Measurements from ENCODE around the gene ASB4. TPM values are rescaled to one million over a fixed set of nuclear protein-coding genes. Genes with fewer than 3 reads are reported as not detected.

ASB4 gene
- total and polyA plus RNA-seq, 2 donors (not counting 3 experiments of a cell fraction or from before 2014, with no cell fraction given): not detected

- FAIRE-seq (no peak), DNase-seq (ENCODE audit: low read depth, low spot score) (no peak)
- intact Hi-C loops (cut with micrococcal nuclease): no loop called here
- dilution Hi-C loops (cut with MboI; ENCODE audit: extremely low pct_ligation_motif_present, low sequenced_read_pairs): no loop called here
- no peaks in the 10 kb centered on the region for H4K20me1 ChIP-seq (replicated peaks; ENCODE audit: control insufficient read depth, extremely low read depth, insufficient read depth, low read length)
- H3K9me1 ChIP-seq (replicated peaks; ENCODE audit: control insufficient read depth, extremely low read depth, insufficient read depth, low read length): no peaks in the 10 kb centered on the region
- H2AFZ ChIP-seq (ENCODE audit: low read depth, low read length): no peak overlapping the region
- no peak for TF ChIP-seq MYC (IDR thresholded peaks at IDR 0.05; ENCODE audit: low read depth, low read length)
- TF ChIP-seq JUN (IDR thresholded peaks at IDR 0.05; ENCODE audit: borderline replicate concordance, insufficient read depth, insufficient read length, low read depth): no peak
- no peak for TF ChIP-seq EZH2 (IDR thresholded peaks at IDR 0.05; ENCODE audit: borderline replicate concordance, low read depth, low read length, severe bottlenecking)
- no peak for TF ChIP-seq MAX (IDR thresholded peaks at IDR 0.05; ENCODE audit: insufficient read depth, insufficient read length)
- no peak for TF ChIP-seq POLR2AphosphoS5 (IDR thresholded peaks at IDR 0.05; ENCODE audit: insufficient read depth, low read depth, low read length)
- no peak for TF ChIP-seq CTCF (IDR thresholded peaks at IDR 0.05; ENCODE audit: extremely low read depth in 1 of 2, insufficient read depth in 1 of 2, low read depth in 1 of 2, low read length in 2 of 2)
- no peak for TF ChIP-seq FOS (IDR thresholded peaks at IDR 0.05; ENCODE audit: borderline replicate concordance, insufficient read depth, low read length)
- TF ChIP-seq POLR2A (IDR thresholded peaks at IDR 0.05; ENCODE audit: low read depth, low read length): no peak
- no peak for TF ChIP-seq GATA2 (IDR thresholded peaks at IDR 0.05; ENCODE audit: insufficient read depth, insufficient read length, low read depth, low read length)
- CTCF ChIA-PET: interaction anchor here (0.9 to 1.3 kb wide), 2 partner anchors 37 to 109 kb away, joined by 3 to 4 read pairs; no protein-coding TSS in a partner anchor
- H3K79me2 ChIP-seq (ENCODE audit: control insufficient read depth, insufficient read depth, low read length): no peaks in the 10 kb centered on the region
- peaks cover 0 to under 1% of the 10 kb centered on the region in 2 experiments for H3K27me3 ChIP-seq (ENCODE audit: control insufficient read depth in 2 of 2, insufficient read depth in 2 of 2, low read length in 2 of 2)
- no peak overlapping the region for H3K4me3 ChIP-seq (replicated peaks in 1 of 3; ENCODE audit: insufficient read depth in 1 of 3, low read depth in 1 of 3, low read length in 3 of 3)
- H3K9me3 ChIP-seq (replicated peaks; ENCODE audit: control insufficient read depth, insufficient read depth, low read length): no peaks in the 10 kb centered on the region
- no peaks in the 10 kb centered on the region for H3K4me1 ChIP-seq (ENCODE audit: control insufficient read depth, extremely low read depth, insufficient read depth, low read length)
- BruUV-seq (replicated peaks): no TSS peak
- no peaks in the 10 kb centered on the region for H3K36me3 ChIP-seq (ENCODE audit: control insufficient read depth in 2 of 2, extremely low read depth in 1 of 2, insufficient read depth in 2 of 2, low read length in 2 of 2)
- H3K4me2 ChIP-seq (ENCODE audit: insufficient read depth, low read length): no peak overlapping the region
- no peak overlapping the region for H3K9ac ChIP-seq (replicated peaks; ENCODE audit: extremely low read depth, insufficient read depth, low read length)
- no peak overlapping the region for H3K27ac ChIP-seq (ENCODE audit: insufficient read depth, low read depth, low read length)
- POLR2A ChIA-PET: no interaction called here
Measured at GRCh38 chr7:95581467-95581866, 95.7 kb downstream of the ASB4 start.

Measured in endothelial cell of umbilical vein (primary cell).